HG03139 (cell line): ENCODE results near the gene RPSA.
A peak's percentile ranks its signal among the peaks of the same experiment; 100 is the strongest.
"Not testable (repeated sequence)": the region's sequence is repeated elsewhere in the genome, so short reads cannot be mapped to it uniquely, and the experiment has no call there.

Source experiments
- ATAC-seq: cut with Tn5 transposase; IDR thresholded peaks from one replicate; pipeline ENCODE4 v1.9.1; 2021; ENCODE audit not compliant: unreplicated experiment

The RPSA gene

DNA sequence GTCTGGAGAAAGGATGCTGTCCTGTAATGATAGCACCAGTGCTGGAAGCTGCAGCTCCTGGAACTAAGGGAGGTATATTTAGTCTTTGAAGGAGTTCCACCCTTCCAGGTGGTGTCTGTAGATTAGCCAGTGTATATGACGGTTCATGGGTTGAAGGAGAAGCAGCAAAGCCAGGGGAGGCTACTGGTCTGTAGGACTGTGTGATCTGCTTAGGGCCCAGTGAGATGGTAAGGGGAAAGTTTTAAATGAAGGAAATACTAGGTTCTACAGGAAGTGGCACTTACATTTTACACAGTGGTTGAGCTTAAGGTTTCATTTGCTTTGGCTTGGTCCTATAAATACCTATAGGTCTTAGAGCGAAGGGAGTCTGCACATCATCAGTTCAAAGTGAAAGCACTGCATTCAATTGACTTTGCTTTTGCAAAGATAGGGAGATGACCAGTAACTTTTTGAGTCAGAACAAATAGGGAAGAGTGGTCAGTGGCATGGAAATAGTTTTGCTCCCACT, 17.7 kb upstream of the RPSA start:
- ATAC-seq: peak; percentile 66

DNA sequence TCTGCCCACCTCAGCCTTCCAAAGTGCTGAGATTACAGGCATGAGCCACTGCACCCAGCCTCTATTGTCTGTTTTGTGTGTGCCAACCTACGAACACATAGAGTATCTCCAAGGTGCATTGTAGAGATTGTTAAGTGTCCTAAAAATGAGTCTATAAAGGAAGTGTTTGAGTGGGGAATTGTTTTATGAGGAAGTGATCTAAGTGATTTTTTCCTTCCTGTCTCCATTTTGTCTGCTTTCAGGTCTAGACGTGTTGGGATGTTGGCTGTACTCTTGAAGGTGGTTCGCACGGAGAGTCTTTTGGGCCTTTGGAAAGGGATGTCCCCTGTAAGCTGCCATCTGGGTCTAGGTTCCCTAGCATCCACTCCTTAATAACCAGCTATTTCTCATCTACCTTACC, 16.3 kb upstream of the RPSA start:
- ATAC-seq: no peak

DNA sequence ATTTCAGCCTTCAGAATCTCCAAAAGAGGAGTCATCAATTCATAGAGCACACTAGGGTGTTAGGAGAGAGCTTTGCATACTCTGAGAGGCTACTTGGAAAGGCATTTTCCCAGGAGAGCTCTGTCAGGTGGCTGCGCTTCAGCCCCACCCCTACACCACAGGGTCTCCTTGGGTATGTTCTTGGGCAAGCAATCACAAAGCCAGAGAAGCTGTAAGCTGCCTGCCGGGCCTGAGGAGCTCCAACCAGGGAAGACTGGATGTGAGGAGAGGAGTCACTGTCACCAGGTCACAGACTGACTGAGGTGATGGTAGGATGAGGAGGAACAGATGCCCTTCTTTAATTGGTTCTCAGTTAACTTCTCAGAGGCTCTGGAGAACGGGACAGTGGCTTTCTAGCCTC, 9.8 kb upstream of the RPSA start:
- ATAC-seq: no peak

DNA sequence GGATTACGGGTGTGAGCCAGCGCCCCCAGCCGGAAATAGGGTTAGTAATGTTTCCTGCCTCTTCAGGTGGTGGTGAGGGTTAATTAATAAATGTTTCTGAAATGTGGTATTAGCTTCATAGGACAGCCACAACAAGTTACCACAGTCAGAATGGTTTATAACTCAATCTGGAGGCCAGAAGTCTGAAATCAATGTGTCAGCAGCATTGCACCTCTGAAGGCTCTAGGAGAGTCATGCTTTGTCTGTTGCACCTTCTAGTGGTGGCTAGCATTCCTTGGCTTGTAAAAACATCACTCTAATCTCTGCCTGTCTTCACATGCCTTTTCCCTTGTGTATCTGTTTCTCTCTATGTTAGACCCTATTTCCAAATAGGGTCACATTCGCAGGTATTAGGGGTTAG, 7.8 kb upstream of the RPSA start:
- no peak for ATAC-seq

DNA sequence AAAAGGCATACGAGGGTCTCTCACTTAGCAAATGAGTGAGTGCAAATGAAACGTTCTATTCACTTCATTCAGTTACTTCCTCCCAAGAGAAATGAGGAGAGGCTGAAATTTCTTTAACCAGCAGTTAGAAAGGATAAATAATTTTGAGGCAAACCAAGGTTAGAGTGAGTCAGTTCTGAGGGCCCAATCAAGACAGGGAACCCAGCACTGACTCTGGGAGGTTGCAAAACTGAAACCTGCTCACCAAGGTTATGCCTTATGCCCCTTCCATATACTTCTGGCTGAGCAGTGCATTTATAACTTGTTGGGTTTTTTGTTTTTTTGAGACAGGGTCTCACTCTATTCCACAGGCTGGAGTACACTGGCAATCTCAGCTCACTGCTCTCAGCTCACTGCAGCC, 4.5 kb upstream of the RPSA start:
- ATAC-seq: no peak

DNA sequence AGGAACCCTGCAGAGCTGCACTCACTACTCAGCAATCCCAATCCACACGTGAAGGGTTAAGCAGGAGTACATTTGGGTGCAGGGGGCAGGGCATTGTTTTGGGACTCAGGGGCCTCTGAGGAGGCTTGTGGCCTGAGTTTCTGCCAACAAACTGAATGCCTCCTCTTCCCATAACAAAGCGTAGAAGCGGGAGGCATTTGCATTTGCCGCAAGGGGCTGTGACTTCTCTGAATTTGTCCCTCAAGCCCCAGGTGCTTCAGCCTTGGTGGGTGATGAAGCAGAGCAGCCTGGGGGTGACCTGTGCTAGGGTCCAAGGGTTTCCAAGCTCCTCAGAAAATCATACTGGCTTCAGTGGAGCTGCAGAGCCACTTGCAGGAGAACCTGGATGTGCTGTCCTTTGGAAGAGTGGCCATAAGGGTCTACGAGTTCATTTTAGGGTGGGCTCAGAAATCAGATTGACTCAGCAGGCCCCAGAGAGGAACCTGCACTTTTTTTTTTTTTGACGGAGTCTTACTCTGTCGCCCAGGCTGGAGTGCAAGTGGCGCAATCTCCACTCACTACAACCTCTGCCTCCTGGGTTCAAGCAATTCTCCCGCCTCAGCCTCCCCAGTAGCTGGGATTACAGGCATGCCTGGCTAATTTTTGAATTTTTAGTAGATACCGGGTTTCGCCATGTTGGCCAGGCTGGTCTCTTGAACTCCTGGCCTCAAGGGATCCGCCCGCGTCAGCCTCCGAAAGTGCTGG, 1.4 kb upstream of the RPSA start:
- ATAC-seq: no peak

DNA sequence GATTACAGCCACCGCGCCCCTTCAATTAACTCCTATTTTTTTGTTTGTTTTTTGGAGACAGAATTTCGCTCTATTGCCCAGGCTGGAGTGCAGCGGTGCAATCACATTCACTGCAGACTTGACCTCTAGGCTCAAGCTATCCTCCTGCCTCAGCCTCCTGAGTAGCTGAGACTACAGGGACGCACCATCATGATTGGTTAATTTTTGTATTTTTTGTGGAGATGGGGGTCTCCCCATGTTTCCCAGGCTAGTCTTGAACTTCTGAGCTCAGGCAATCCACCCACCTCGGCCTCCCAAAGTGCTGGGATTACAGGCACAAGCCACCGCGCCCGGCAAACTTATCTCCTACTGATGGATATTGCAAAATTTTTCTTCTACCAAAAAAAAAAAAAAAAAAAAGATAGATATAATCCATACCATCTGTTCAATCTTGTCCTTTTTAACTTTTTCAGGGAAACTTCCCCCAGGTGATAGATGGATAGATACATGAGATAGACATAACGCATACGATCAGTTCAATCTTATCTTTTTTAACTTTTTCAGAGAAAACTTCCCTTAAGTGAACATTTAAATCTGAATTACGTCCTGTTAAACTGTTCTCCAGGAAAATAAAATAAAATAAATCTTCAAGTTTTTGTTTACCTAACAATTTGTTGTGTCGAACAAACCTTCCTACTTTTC, 693 bp upstream of the RPSA start:
- no peak for ATAC-seq

DNA sequence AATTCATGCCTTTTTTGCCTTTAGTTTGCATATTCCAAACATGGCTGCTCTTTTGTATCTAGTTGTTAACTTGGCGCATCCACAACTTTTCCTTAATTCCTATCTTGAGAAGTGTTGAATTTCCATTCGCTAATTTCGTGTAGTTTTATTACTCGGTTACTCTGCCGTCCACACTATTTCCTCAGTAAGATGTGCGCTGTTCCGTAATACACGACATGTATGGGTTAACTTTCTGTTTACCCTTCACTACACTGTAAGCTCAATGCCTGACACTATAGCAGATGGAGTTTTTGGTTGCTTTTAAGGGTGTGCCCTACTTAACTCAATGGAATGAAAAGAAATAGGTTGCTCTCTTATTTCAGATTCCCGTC, 724 bp downstream of the RPSA start:
- no peak for ATAC-seq

DNA sequence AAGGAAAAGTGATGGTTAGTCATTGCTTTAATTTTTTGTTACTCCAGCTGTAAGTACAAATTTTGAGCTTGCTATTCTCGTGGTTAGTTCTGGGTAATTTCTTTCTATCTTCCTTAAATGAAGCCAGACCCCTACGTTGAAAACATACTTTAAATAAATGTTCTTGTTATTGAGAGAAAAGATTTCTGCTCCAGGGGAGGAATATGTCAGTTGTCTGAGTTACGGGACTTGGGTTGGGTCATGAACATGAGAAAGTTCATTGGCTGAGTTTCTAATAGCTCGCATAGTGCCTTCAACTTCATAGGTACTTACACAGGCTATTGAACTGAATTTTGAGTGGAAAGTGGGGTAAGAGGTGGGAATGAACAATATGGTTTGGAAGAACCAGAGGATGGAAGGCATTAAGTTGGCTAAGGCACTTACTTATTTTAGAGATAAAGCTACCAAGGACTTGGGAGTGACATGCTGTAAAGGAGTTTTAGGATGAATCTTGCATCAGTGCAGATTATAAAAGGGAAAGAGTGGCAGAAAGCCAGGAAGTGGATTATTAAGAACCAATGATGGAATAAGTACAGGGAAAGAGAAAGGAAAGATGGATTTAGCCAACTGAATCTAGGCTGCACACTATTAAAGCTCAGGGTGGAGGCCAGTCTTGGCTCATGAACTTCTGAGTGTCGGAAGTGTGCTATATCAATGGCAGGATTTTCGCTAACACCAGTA, 1.4 kb downstream of the RPSA start:
- ATAC-seq: no peak

DNA sequence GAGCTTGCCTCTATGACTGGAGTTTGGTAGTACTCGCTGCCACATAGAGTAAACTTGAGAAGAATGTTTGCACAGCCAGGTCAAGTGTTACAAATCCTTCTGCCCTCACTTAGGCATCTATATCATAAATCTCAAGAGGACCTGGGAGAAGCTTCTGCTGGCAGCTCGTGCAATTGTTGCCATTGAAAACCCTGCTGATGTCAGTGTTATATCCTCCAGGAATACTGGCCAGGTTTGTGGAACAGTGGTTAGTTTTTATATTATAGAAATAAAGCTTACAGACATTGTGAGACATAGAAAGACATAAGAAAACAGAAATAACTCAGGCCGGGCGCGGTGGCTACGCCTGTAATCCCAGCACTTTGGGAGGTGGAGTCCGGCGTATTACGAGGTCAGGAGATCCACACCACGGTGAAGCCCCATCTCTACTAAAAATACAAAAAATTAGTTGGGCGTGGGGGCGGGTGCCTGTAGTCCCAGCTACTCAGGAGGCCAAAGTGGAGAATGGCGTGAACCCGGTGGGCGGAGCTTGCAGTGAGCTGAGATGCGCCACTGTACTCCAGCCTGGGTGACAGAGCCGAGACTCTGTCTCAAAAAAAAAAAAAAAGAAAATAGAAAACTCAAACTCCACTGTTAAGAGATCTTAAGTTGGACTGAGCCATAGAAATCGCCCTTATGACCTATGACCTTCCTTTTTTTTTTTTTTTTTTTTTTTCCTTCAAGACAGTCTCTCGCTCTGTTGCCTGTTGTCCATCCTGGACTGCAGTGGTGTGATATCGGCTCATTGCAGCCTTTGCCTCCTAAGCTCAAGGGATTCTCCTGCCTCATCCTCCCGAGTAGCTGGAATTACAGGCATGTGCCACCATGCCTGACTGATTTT, 2.2 kb downstream of the RPSA start:
- no peak for ATAC-seq

DNA sequence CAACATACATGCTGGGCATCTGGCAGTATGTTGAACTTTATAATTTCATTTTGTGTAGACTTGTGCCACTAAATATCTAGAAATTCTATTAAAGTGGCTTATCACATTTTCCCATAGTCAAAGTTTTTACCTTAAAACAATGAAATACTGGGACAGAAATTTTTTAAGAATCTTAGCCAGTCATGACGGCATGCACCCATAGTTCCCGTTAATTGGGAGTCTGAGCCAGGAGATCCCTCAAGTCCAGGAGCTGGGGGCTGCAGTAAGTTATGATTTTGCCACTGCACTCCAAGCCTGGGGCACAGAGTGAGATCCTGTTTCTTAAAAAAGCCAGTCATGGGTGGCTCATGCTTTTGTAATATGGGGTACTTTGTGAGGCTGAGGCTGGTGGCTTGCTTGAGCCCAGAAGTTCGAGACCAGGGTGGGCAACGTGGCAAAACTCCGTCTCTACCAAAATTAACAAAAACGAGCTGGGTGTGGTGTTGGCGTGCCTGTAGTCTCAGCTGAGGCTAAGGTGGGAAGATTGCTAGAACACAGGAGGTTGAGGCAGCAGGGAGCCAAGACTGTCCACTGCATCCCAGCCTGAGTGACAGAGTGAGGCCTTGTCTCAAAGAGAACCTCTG, 3.1 kb downstream of the RPSA start:
- ATAC-seq: no peak

DNA sequence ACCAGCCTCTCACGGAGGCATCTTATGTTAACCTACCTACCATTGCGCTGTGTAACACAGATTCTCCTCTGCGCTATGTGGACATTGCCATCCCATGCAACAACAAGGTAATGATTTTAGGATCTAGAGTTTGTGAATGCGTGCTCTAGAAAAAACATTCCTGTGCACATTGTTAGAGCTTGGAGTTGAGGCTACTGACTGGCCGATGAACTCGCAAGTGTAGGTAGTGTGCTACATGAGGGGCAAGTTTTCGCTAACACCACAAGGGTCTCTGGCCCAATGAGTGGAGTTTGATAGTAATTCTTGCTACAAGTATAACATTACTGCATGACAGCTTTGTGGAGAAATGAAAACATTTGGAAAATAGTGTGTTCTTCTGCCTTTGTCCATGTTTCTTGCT, 4.4 kb downstream of the RPSA start:
- no peak for ATAC-seq

DNA sequence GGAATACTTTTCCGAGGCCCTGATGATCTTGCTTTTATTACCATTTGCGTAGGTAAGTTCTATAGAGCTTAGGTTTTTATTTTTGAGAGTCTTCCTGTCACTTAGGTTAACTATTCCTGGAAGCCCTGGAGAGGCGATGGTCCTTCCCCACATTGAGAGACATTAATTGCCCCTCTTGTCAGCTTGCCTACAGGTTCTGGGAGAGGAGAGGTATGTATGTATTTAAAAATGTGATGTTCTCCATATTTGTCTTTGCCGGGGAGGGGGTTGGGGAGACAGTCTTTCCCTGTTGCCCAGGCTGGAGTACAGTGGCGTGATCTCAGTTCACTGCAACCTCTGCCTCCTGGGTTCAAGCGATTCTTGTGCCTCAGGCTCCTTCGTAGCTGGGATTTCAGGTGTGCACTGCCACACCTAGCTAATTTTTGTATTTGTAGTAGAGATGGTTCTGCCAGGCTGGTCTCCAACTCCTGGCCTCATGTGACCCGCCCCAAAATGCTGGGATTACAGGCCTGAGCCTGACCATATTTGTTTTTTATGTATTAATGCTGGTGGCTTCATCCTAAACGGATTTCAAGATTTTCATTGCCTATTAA, 6.2 kb downstream of the RPSA start:
- no peak for ATAC-seq

DNA sequence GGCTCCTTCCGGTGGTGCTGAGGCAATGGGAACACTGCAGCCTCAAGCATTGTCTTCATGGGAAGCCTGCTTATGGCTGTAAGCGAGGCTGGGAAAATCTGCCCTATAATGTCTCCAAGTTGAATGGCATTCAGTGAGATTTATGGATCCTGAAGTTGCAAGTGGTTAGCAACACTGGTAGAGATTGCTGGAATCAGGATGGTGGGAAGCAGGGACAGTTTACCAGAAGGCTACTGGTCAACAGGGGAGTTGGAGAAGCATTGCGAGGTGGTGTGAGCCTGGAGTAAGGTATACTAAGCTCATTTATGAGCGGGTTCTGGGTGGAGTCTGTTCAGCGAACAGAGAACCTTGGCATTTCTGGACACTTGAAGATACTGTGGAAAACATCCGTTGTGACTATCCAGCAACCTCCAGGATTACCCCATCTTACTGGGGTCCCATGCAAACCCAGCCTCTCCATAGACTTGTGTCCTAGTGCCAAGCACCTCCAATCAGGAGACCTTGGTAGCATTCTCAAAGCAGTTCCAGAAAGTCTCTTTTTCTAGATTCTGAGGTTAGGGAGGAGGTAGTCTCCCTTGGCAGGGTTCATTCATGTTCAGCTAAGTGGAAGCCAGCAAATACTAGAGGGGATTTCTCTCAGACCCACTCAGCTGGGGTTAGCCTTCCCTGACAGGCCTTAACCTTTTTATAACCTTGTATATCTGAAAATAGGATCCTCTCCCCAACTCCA, 7.3 kb downstream of the RPSA start:
- no peak for ATAC-seq

DNA sequence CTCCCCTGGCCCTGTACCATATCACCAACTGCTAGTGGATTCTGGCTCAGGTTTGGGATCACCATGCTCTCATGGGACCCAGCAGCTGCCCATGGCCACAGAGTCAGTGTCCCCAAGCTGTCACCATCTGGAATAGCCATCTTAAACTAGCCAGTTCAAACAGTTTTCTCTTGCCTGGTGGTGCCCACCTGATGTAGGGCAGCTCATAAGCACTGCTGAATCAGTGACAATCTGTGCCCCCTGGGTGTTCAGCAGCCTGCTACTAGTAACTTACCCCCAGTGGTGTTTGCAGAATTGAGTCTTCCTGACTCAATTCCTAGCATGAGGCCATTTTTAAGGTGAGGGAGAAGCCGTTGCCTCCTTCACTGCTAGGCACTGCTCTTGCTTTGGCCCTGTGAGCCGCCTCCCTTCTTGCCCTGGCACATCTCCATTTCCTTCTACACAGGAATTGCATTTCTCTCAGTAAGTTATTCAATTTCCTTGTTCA, 7.9 kb downstream of the RPSA start:
- no peak for ATAC-seq

DNA sequence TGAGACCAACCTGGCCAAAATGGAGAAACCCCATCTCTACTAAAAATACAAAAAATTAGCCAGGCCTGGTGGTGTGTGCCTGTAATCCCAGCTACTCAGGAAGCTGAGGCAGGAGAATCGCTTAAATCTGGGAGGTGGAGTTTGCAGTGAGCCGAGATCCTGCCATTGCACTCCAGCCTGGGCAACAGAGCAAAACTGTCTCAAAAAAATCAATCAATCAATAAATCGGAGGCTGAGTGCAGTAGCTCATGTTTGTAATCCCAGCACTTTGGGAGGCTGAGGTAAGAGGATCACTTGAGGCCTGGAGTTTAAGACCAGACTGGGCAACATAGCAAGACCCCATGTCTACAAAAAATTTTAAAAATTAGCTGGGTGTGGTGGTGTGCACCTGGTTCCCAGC, 8.8 kb downstream of the RPSA start:
- not testable (repeated sequence) for ATAC-seq

DNA sequence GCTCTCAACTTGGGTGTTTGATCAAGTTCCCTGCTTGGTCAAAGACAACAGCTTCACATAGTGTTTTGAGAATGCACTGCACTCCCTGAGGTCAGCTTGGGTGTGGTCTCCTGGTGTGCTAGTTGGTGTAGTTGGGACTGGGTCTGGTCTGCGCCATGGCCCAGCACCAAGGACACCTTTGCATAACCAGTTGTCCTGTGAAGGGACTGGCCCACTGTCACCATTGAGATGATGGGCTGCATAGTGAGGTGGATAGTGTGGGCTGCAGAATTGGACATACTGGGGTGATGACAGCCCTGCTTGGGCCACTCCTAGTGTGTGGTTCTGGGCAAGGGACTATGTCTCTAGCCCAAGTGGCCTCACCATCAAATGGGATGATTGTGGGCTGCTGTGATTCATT, 9.5 kb downstream of the RPSA start:
- ATAC-seq: no peak

DNA sequence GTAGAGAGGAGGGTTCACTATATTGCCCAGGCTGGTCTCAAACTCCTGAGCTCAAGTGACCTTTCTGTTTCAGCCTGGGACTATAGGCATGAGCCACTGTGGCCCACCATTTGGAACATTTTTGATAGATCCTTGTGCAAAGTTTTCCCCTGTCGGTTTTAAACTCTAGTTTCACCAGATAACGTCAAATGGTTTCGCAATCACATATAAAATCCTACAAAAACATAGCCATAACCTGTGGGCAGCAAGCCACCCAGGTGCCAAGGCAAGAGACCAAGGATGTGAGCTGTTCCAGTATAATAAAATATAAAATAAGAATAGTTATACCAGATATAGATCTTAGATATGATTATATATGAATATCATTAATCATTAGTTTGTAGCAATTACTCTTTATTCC, 10.5 kb downstream of the RPSA start:
- not testable (repeated sequence) for ATAC-seq

DNA sequence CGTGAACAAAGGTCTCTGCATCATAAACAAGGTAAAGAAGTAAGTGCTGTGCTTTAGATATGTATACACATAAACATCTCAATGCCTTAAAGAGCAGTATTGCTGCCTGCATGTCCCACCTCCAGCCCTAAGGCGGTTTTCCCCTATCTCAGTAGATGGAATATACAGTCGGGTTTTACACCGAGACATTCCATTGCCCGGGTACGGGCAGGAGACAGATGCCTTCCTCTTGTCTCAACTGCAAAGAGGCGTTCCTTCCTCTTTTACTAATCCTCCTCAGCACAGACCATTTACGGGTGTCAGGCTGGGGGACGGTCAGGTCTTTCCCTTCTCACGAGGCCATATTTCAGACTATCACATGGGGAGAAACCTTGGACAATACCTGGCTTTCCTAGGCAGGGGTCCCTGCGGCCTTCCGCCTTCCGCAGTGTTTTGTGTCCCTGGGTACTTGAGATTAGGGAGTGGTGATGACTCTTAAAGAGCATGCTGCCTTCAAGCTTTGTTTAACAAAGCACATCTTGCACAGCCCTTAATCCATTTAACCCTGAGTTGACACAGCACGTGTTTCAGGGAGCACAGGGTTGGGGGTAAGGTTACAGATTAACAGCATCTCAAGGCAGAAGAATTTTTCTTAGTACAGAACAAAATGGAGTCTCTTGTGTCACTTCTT, 12.2 kb downstream of the RPSA start:
- not testable (repeated sequence) for ATAC-seq
